Panc1 (cell line): Measurements from ENCODE around the gene OMG. TPM values are rescaled to one million over a fixed set of nuclear protein-coding genes. Genes with fewer than 3 reads are reported as not detected.

Source experiments
- ATAC-seq: fragments of 200-7000 bp; cut with Tn5 transposase; 2 replicates; pipeline ENCODE4 v1.9.1; 2020; ENCODE audit warnings: mild to moderate bottlenecking, moderate library complexity
- BruUV-seq: library from RNA; stranded (reverse); fragments of 400-500 nt; replicated peaks from 2 replicates; lab custom pipeline; 2021; lab: Mats Ljungman, UMichigan
- CTCF ChIA-PET: fragments of 300-600 bp; sonication (Branson Sonifier 250); formaldehyde crosslinking; loops from one replicate; lab custom pipeline; 2022; ENCODE audit warnings: antibody characterized with exemption; lab: Charles Lee
- POLR2A ChIA-PET: fragments of 300-600 bp; sonication (Branson Sonifier 250); formaldehyde crosslinking; loops from one replicate; lab custom pipeline; 2022; ENCODE audit warnings: antibody characterized with exemption; lab: Charles Lee
- DNase-seq: peaks from one replicate; pipeline ENCODE4 v3.0.0-alpha.2; 2010; ENCODE audit warnings: low read depth, low spot score
- H3K27ac ChIP-seq: 2 replicates; pipeline ENCODE4 v1.5.1; 2011; ENCODE audit warnings: mild to moderate bottlenecking, low read length, inconsistent platforms
- H3K27me3 ChIP-seq: fragments of 200-500 bp; sonication (Bioruptor generic); 2 replicates; pipeline ENCODE4 v1.6.0; 2014; ENCODE audit warnings: low read length, inconsistent platforms; ENCODE audit not compliant: control insufficient read depth, insufficient read depth
- H3K36me3 ChIP-seq: fragments of 200-500 bp; sonication (Bioruptor generic); 2 replicates; pipeline ENCODE4 v1.5.1; 2014; ENCODE audit warnings: inconsistent platforms, mild to moderate bottlenecking, low read length, moderate library complexity; ENCODE audit not compliant: control insufficient read depth, insufficient read depth
- H3K4me1 ChIP-seq: 2 replicates; pipeline ENCODE4 v1.5.1; 2011; ENCODE audit warnings: inconsistent platforms, mild to moderate bottlenecking, low read length, moderate library complexity; ENCODE audit not compliant: control insufficient read depth, insufficient read depth
- H3K4me3 ChIP-seq, 2 experiments: 2 replicates each; pipeline ENCODE4 v1.5.1; 2011 to 2012; ENCODE audit warnings: low read depth in 2 of 2, low read length in 2 of 2, mild to moderate bottlenecking in 2 of 2, inconsistent platforms in 1 of 2, moderate library complexity in 1 of 2
- H3K9me3 ChIP-seq: fragments of 200-500 bp; sonication (Bioruptor generic); 2 replicates; pipeline ENCODE4 v1.5.1; 2014; ENCODE audit warnings: low read depth, mild to moderate bottlenecking, inconsistent platforms, low read length, moderate library complexity; ENCODE audit not compliant: control insufficient read depth, insufficient read depth
- POLR2AphosphoS5 ChIP-seq: IDR thresholded peaks from 2 replicates; pipeline ENCODE4 v1.6.1; 2012; ENCODE audit warnings: mild to moderate bottlenecking, low read depth, low read length, moderate library complexity
- SIN3A ChIP-seq: IDR thresholded peaks from 2 replicates; pipeline ENCODE4 v1.6.1; 2012; ENCODE audit warnings: low read depth, mild to moderate bottlenecking, low read length, moderate library complexity, borderline replicate concordance; ENCODE audit not compliant: insufficient read depth
- TCF7L2 ChIP-seq: IDR thresholded peaks from 2 replicates; pipeline ENCODE4 v1.6.1; 2011; ENCODE audit warnings: mild to moderate bottlenecking, low read depth, low read length, inconsistent platforms
- in situ Hi-C: cut with HindIII; loops from 2 replicates; pipeline ENCODE4 v1.10.0; 2016; ENCODE audit warnings: low sequenced_read_pairs, low pct_unique_long_range_greater_than_20kb
- intact Hi-C: fragments of 100-400 bp; cut with micrococcal nuclease; formaldehyde crosslinking; loops from one replicate; pipeline ENCODE4 v1.10.0; 2022; ENCODE audit not compliant: unreplicated experiment
- total RNA-seq: library from RNA; stranded (reverse); gene quantifications from one replicate; pipeline ENCODE4 v1.2.1, GENCODE V29; 2021; ENCODE audit not compliant: unreplicated experiment
- TF ChIP-seq, protein P1 (sequence below), 2 experiments: IDR thresholded peaks; 2 replicates each; pipeline ENCODE4 v1.6.1; 2011 to 2012; ENCODE audit warnings: low read depth in 2 of 2, control low read depth in 1 of 2, low read length in 1 of 2, mild to moderate bottlenecking in 1 of 2, moderate library complexity in 1 of 2; ENCODE audit not compliant: insufficient read depth in 1 of 2
- TF ChIP-seq, protein P2 (sequence below): fragments of 450-650 bp; IDR thresholded peaks from 2 replicates; pipeline ENCODE4 v1.5.1; 2017; ENCODE audit warnings: mild to moderate bottlenecking

The OMG gene
- total RNA-seq, 1 experiment from 2014 or later = not detected

DNA sequence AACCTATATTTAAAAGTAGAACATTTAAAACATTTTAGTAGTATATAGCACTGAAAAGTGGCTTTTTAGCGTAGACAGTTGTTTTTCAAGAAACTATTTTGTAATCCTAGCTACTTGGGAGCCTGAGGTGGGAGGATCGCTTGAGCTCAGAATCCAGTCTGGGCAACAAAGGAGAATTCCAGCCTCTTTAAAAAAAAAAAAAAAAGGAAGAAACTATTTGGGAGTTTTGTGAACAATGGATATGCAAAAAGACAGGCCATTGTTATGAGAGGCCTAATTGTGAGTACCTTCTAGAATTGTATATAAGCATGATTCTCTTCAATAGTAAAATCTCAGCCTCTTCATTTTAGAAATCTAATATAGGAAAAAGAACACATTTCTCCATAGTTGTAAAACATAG lies 17.6 kb downstream of the OMG start:
- Histone ChIP-seq H3K9me3 (no peaks in the 10 kb centered on the region), H3K36me3 (no peaks in the 10 kb centered on the region), H3K27me3 (no peaks in the 10 kb centered on the region), H3K27ac (no peak overlapping the region), H3K4me3 (no peak overlapping the region), H3K4me1 (no peaks in the 10 kb centered on the region)
- DNase-seq = no peak
- no peak for ATAC-seq
- TF ChIP-seq TCF7L2 = no peak
- no peak for TF ChIP-seq SIN3A
- TF ChIP-seq, protein P1, sequence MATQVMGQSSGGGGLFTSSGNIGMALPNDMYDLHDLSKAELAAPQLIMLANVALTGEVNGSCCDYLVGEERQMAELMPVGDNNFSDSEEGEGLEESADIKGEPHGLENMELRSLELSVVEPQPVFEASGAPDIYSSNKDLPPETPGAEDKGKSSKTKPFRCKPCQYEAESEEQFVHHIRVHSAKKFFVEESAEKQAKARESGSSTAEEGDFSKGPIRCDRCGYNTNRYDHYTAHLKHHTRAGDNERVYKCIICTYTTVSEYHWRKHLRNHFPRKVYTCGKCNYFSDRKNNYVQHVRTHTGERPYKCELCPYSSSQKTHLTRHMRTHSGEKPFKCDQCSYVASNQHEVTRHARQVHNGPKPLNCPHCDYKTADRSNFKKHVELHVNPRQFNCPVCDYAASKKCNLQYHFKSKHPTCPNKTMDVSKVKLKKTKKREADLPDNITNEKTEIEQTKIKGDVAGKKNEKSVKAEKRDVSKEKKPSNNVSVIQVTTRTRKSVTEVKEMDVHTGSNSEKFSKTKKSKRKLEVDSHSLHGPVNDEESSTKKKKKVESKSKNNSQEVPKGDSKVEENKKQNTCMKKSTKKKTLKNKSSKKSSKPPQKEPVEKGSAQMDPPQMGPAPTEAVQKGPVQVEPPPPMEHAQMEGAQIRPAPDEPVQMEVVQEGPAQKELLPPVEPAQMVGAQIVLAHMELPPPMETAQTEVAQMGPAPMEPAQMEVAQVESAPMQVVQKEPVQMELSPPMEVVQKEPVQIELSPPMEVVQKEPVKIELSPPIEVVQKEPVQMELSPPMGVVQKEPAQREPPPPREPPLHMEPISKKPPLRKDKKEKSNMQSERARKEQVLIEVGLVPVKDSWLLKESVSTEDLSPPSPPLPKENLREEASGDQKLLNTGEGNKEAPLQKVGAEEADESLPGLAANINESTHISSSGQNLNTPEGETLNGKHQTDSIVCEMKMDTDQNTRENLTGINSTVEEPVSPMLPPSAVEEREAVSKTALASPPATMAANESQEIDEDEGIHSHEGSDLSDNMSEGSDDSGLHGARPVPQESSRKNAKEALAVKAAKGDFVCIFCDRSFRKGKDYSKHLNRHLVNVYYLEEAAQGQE (IDR thresholded peaks at IDR 0.05; ENCODE audit: insufficient read depth in 1 of 2, low read depth in 2 of 2, low read length in 1 of 2) = no peak
- no peak for TF ChIP-seq POLR2AphosphoS5
- TF ChIP-seq, protein P2, sequence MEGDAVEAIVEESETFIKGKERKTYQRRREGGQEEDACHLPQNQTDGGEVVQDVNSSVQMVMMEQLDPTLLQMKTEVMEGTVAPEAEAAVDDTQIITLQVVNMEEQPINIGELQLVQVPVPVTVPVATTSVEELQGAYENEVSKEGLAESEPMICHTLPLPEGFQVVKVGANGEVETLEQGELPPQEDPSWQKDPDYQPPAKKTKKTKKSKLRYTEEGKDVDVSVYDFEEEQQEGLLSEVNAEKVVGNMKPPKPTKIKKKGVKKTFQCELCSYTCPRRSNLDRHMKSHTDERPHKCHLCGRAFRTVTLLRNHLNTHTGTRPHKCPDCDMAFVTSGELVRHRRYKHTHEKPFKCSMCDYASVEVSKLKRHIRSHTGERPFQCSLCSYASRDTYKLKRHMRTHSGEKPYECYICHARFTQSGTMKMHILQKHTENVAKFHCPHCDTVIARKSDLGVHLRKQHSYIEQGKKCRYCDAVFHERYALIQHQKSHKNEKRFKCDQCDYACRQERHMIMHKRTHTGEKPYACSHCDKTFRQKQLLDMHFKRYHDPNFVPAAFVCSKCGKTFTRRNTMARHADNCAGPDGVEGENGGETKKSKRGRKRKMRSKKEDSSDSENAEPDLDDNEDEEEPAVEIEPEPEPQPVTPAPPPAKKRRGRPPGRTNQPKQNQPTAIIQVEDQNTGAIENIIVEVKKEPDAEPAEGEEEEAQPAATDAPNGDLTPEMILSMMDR = no peak
- POLR2A ChIA-PET = interaction anchor here (0.7 kb wide), 1 partner anchor 62 kb away, joined by 9 read pairs; no protein-coding TSS in a partner anchor
- intact Hi-C loops (no loop called here), in situ Hi-C loops (no loop called here)
- CTCF ChIA-PET = no interaction called here
- no TSS peak for BruUV-seq

DNA sequence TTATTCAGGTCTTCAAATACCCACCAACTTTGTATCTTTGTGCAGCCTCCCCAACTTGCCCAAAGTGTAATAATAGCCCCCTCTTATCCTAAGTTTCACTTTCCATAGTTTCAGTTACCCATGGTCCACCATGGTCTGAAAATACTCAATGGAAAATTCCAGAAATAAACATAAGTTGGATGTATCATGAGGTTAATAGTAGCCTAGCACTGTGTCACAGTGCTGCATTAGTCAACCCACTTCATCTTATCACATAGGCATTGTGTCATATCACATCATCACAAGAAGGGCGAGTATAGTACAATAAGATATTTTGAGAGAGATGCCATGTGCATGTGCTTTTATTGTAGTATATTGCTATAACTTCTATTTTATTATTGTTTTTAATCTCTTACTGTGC lies 21.9 kb downstream of the OMG start:
- intact Hi-C loops = no loop called here
- ATAC-seq (no peak), DNase-seq (no peak)
- no peaks in the 10 kb centered on the region for H3K9me3 ChIP-seq
- no TSS peak for BruUV-seq
- no peaks in the 10 kb centered on the region for H3K27me3 ChIP-seq
- no peaks in the 10 kb centered on the region for H3K4me1 ChIP-seq
- H3K4me3 ChIP-seq = no peak overlapping the region
- TF ChIP-seq, protein P2 = no peak
- TF ChIP-seq, protein P1 (IDR thresholded peaks at IDR 0.05; ENCODE audit: insufficient read depth in 1 of 2, low read depth in 2 of 2, low read length in 1 of 2) = no peak
- TF ChIP-seq SIN3A (no peak), POLR2AphosphoS5 (no peak), TCF7L2 (no peak)
- in situ Hi-C loops = no loop called here
- H3K27ac ChIP-seq = no peak overlapping the region
- no peaks in the 10 kb centered on the region for H3K36me3 ChIP-seq
- ChIA-PET POLR2A (no interaction called here), CTCF (no interaction called here)
